PC-3 (cell line): Measurements from ENCODE around the gene SLC9A3. TPM values are rescaled to one million over a fixed set of nuclear protein-coding genes. Genes with fewer than 3 reads are reported as not detected.

ENCODE experiments used
- ATAC-seq: fragments of 200-7000 bp; cut with Tn5 transposase; 2 replicates; pipeline ENCODE4 v1.9.1; 2020; ENCODE audit warnings: mild to moderate bottlenecking, moderate library complexity
- BruUV-seq: library from RNA; stranded (reverse); fragments of 400-500 nt; replicated peaks from 2 replicates; lab custom pipeline; 2021; lab: Mats Ljungman, UMichigan
- CTCF ChIA-PET: fragments of 300-600 bp; sonication (Branson Sonifier 250); formaldehyde crosslinking; loops from one replicate; lab custom pipeline; 2022; ENCODE audit warnings: antibody characterized with exemption; lab: Charles Lee
- POLR2A ChIA-PET: fragments of 300-600 bp; sonication (Branson Sonifier 250); formaldehyde crosslinking; loops from one replicate; lab custom pipeline; 2022; ENCODE audit warnings: antibody characterized with exemption; ENCODE audit not compliant: unreplicated experiment; lab: Charles Lee
- DNase-seq: peaks from one replicate; pipeline ENCODE4 v3.0.0-alpha.2; 2015
- H2AFZ ChIP-seq: fragments of 300-600 bp; sonication (generic); 2 replicates; pipeline ENCODE4 v1.6.0; 2016; ENCODE audit warnings: antibody characterized with exemption, low read length
- H3F3A ChIP-seq: fragments of 300-600 bp; sonication (generic); one replicate; pipeline ENCODE4 v1.6.0; 2017; ENCODE audit warnings: antibody characterized with exemption, low read length, control low read depth, mild to moderate bottlenecking; ENCODE audit not compliant: unreplicated experiment
- H3K27ac ChIP-seq: fragments of 300-600 bp; sonication (generic); 2 replicates; pipeline ENCODE4 v1.5.1; 2016; ENCODE audit warnings: mild to moderate bottlenecking, low read length
- H3K27me3 ChIP-seq: fragments of 300-600 bp; sonication (generic); 2 replicates; pipeline ENCODE4 v1.6.1; 2016; ENCODE audit warnings: low read length, mixed read lengths
- H3K36me3 ChIP-seq: fragments of 300-600 bp; sonication (generic); 2 replicates; pipeline ENCODE4 v1.6.1; 2016; ENCODE audit warnings: low read depth, mixed run types, low read length, mixed read lengths
- H3K4me1 ChIP-seq: fragments of 300-600 bp; sonication (generic); 2 replicates; pipeline ENCODE4 v1.5.1; 2016; ENCODE audit warnings: low read length; ENCODE audit not compliant: insufficient read depth
- H3K4me2 ChIP-seq: fragments of 300-600 bp; sonication (generic); 2 replicates; pipeline ENCODE4 v1.6.0; 2016; ENCODE audit warnings: low read length
- H3K4me3 ChIP-seq: fragments of 300-600 bp; sonication (generic); 2 replicates; pipeline ENCODE4 v1.5.1; 2016; ENCODE audit warnings: mild to moderate bottlenecking, low read length, mixed read lengths
- H3K79me2 ChIP-seq: fragments of 300-600 bp; sonication (generic); 2 replicates; pipeline ENCODE4 v1.6.1; 2017; ENCODE audit warnings: low read length, mixed read lengths
- H3K9ac ChIP-seq: fragments of 300-600 bp; sonication (generic); 2 replicates; pipeline ENCODE4 v1.6.0; 2016; ENCODE audit warnings: mild to moderate bottlenecking, low read length
- H3K9me2 ChIP-seq: fragments of 300-600 bp; sonication (generic); replicated peaks from 2 replicates; pipeline ENCODE4 v1.6.1; 2016; ENCODE audit warnings: mixed run types, low read length, mixed read lengths
- H3K9me3 ChIP-seq: fragments of 300-600 bp; sonication (generic); 2 replicates; pipeline ENCODE4 v1.6.1; 2016; ENCODE audit warnings: low read length, mixed read lengths
- H4K20me1 ChIP-seq: fragments of 300-600 bp; sonication (generic); 2 replicates; pipeline ENCODE4 v1.6.1; 2016; ENCODE audit warnings: low read length, mixed read lengths
- CTCF ChIP-seq: fragments of 300-600 bp; sonication (generic); conservative IDR thresholded peaks from 2 replicates; pipeline ENCODE4 v1.5.1; 2017; ENCODE audit warnings: antibody characterized with exemption, low read depth, mild to moderate bottlenecking, low read length
- EZH2 ChIP-seq: fragments of 300-600 bp; sonication (generic); IDR thresholded peaks from one replicate; pipeline ENCODE4 v1.6.1; 2017; ENCODE audit warnings: antibody characterized with exemption, mild to moderate bottlenecking, low read length; ENCODE audit not compliant: unreplicated experiment
- EZH2phosphoT487 ChIP-seq: fragments of 300-600 bp; sonication (generic); IDR thresholded peaks from 2 replicates; pipeline ENCODE4 v1.6.1; 2018; ENCODE audit warnings: mild to moderate bottlenecking, antibody characterized with exemption, low read length, borderline replicate concordance
- intact Hi-C: fragments of 100-400 bp; cut with micrococcal nuclease; formaldehyde crosslinking; loops from 2 replicates; pipeline ENCODE4 v1.9.0; 2023
- total RNA-seq: library from RNA; depleted of rRNA; stranded (reverse); fragments of >200 nt; gene quantifications from 2 replicates; pipeline ENCODE4 v1.2.3, GENCODE V29; 2014

Gene SLC9A3
- total RNA-seq, 1 experiment from 2014 or later, result 4.9 TPM

GRCh38 chr5:472076-472655, 52.1 kb downstream of the SLC9A3 start:
- Histone ChIP-seq H3K36me3 (no peaks in the 10 kb centered on the region), H3K27me3 (no peaks in the 10 kb centered on the region), H3K4me3 (peak overlapping the region; percentile 92), H3K4me1 (peaks cover 32% of the 10 kb centered on the region), H3K9ac (peak overlapping the region; percentile 93), H3K9me2 (no peaks in the 10 kb centered on the region), H3K27ac (peak overlapping the region; percentile 48), H4K20me1 (no peaks in the 10 kb centered on the region), H3K9me3 (no peaks in the 10 kb centered on the region), H2AFZ (peak overlapping the region; percentile 93), H3F3A (no peaks in the 10 kb centered on the region), H3K4me2 (peak overlapping the region; percentile 100), H3K79me2 (peaks cover 37% of the 10 kb centered on the region)
- CTCF ChIA-PET, result interaction anchor here (0.5 kb wide), 1 partner anchor 10 kb away, joined by 3 read pairs; no protein-coding TSS in a partner anchor
- DNase-seq (no peak), ATAC-seq (peak; percentile 8)
- POLR2A ChIA-PET, result no interaction called here
- intact Hi-C loops, result loop anchor here (10.0 kb wide), 1 partner anchor 143 kb away; the partner anchor contains the start of gene CEP72
- TF ChIP-seq EZH2 (no peak), EZH2phosphoT487 (no peak), CTCF (no peak)
- no TSS peak for BruUV-seq

- Histone ChIP-seq H2AFZ (no peak overlapping the region), H3K4me2 (peak overlapping the region; percentile 100), H3K9ac (peak overlapping the region; percentile 93; the same call in 1 of the 2 replicates), H3F3A (no peaks in the 10 kb centered on the region), H3K9me2 (no peaks in the 10 kb centered on the region), H4K20me1 (no peaks in the 10 kb centered on the region), H3K79me2 (peaks cover 37% of the 10 kb centered on the region), H3K27me3 (no peaks in the 10 kb centered on the region), H3K4me3 (peak overlapping the region; percentile 92), H3K36me3 (no peaks in the 10 kb centered on the region), H3K27ac (no peak overlapping the region), H3K4me1 (peaks cover 32% of the 10 kb centered on the region), H3K9me3 (no peaks in the 10 kb centered on the region)
- ATAC-seq (no peak), DNase-seq (no peak)
- intact Hi-C loops, result loop anchor here (10.0 kb wide), 1 partner anchor 143 kb away; the partner anchor contains the start of gene CEP72
- BruUV-seq, result no TSS peak
- TF ChIP-seq EZH2phosphoT487 (no peak), EZH2 (no peak), CTCF (no peak)
- POLR2A ChIA-PET, result no interaction called here
- CTCF ChIA-PET, result no interaction called here
These were observed 52.5 kb downstream of the SLC9A3 start for GRCh38 chr5:471750-472058.
